ENCODE results near the gene CUL9. TPM values are rescaled to one million over a fixed set of nuclear protein-coding genes. Genes with fewer than 3 reads are reported as not detected.

The CUL9 gene
- total RNA-seq, 4 donors from 2014 or later, result 41.1 to 69.9 (median 50.3) TPM

GRCh38 chr6:43217351-43217750 is 35.4 kb downstream of the CUL9 start:
- no peaks in the 10 kb centered on the region for H3K4me1 ChIP-seq
- no peak for DNase-seq
- in situ Hi-C loops (cut with MboI; ENCODE audit: low pct_ligation_motif_present in 1 of 4, low pct_unique_long_range_greater_than_20kb in 1 of 4, low sequenced_read_pairs in 3 of 4) (no loop called here), intact Hi-C loops (cut with DNase I; ENCODE audit: low total_unique reads) (no loop called here)
- WGBS, 2 donors (ENCODE audit: low coverage in 1 of 2), result 85 to 93% methylated on average over 4 to 5 of the region's 5 CpGs
- no peaks in the 10 kb centered on the region for H3K27me3 ChIP-seq
- H3K36me3 ChIP-seq, result peaks cover 0 to 8% (median 0%) of the 10 kb centered on the region in 4 donors
- no peak overlapping the region for H3K4me3 ChIP-seq
- no peaks in the 10 kb centered on the region for H3K9me3 ChIP-seq
- no peak overlapping the region for H3K27ac ChIP-seq
- TF ChIP-seq POLR2A (IDR thresholded peaks at IDR 0.05), result no peak
- TF ChIP-seq EP300 (IDR thresholded peaks at IDR 0.05; ENCODE audit: low read depth), result no peak
- TF ChIP-seq POLR2AphosphoS5 (IDR thresholded peaks at IDR 0.05), result no peak
- no peak for TF ChIP-seq CTCF (IDR thresholded peaks at IDR 0.05)

- no peak overlapping the region for H3K4me3 ChIP-seq
- WGBS, 2 donors (ENCODE audit: low coverage in 1 of 2), result 96 to 100% methylated on average over 1 to 3 of the region's 3 CpGs
- no peak for DNase-seq
- intact Hi-C loops (cut with DNase I; ENCODE audit: low total_unique reads) (no loop called here), in situ Hi-C loops (cut with MboI; ENCODE audit: low pct_ligation_motif_present in 1 of 4, low pct_unique_long_range_greater_than_20kb in 1 of 4, low sequenced_read_pairs in 3 of 4) (no loop called here)
- TF ChIP-seq EP300 (IDR thresholded peaks at IDR 0.05; ENCODE audit: low read depth), result no peak
- no peak for TF ChIP-seq CTCF (IDR thresholded peaks at IDR 0.05)
- TF ChIP-seq POLR2AphosphoS5 (IDR thresholded peaks at IDR 0.05), result no peak
- TF ChIP-seq POLR2A (IDR thresholded peaks at IDR 0.05), result no peak
- H3K4me1 ChIP-seq, result peaks cover 0 to 3% (median 0%) of the 10 kb centered on the region in 4 donors
- H3K27ac ChIP-seq, result no peak overlapping the region
- peaks cover 0 to 8% (median 0%) of the 10 kb centered on the region in 4 donors for H3K36me3 ChIP-seq
- no peaks in the 10 kb centered on the region for H3K9me3 ChIP-seq
- no peaks in the 10 kb centered on the region for H3K27me3 ChIP-seq
These were observed 37.1 kb downstream of the CUL9 start for GRCh38 chr6:43219119-43219518.

- no peaks in the 10 kb centered on the region for H3K9me3 ChIP-seq
- H3K4me1 ChIP-seq, result peaks cover 0 to 10% (median 0%) of the 10 kb centered on the region in 4 donors
- DNase-seq, result no peak
- no peaks in the 10 kb centered on the region for H3K27me3 ChIP-seq
- in situ Hi-C loops (cut with MboI; ENCODE audit: low pct_ligation_motif_present in 1 of 4, low pct_unique_long_range_greater_than_20kb in 1 of 4, low sequenced_read_pairs in 3 of 4) (no loop called here), intact Hi-C loops (cut with DNase I; ENCODE audit: low total_unique reads) (no loop called here)
- no peak overlapping the region for H3K27ac ChIP-seq
- H3K4me3 ChIP-seq, result no peak overlapping the region
- peaks cover 0 to 8% (median 0%) of the 10 kb centered on the region in 4 donors for H3K36me3 ChIP-seq
- no peak for TF ChIP-seq POLR2A (IDR thresholded peaks at IDR 0.05)
- no peak for TF ChIP-seq POLR2AphosphoS5 (IDR thresholded peaks at IDR 0.05)
- TF ChIP-seq EP300 (IDR thresholded peaks at IDR 0.05; ENCODE audit: low read depth), result no peak
- no peak for TF ChIP-seq CTCF (IDR thresholded peaks at IDR 0.05)
- 81 to 92% methylated on average over 2 to 7 of the region's 7 CpGs for WGBS, 2 donors (ENCODE audit: low coverage in 1 of 2)
These were observed 37.8 kb downstream of the CUL9 start for GRCh38 chr6:43219814-43220213.

GRCh38 chr6:43220439-43220951 is 38.5 kb downstream of the CUL9 start:
- 87% methylated on average over 14 of the region's 16 CpGs; no CpG with 5 or more reads in 1 of the 2 donors for WGBS, 2 donors (ENCODE audit: low coverage in 1 of 2)
- no peak for DNase-seq

More at GRCh38 chr6:43220439-43220951, 38.5 kb downstream of the CUL9 start:
- in situ Hi-C loops (cut with MboI; ENCODE audit: low pct_ligation_motif_present in 1 of 4, low pct_unique_long_range_greater_than_20kb in 1 of 4, low sequenced_read_pairs in 3 of 4) (no loop called here), intact Hi-C loops (cut with DNase I; ENCODE audit: low total_unique reads) (no loop called here)
- Histone ChIP-seq H3K4me1 (peaks cover 0 to 10% (median 0%) of the 10 kb centered on the region in 4 donors), H3K4me3 (no peak overlapping the region), H3K27me3 (no peaks in the 10 kb centered on the region), H3K36me3 (peaks cover 0 to 8% (median 0%) of the 10 kb centered on the region in 4 donors), H3K9me3 (no peaks in the 10 kb centered on the region), H3K27ac (no peak overlapping the region)
- TF ChIP-seq EP300 (IDR thresholded peaks at IDR 0.05; ENCODE audit: low read depth), result no peak
- TF ChIP-seq CTCF (IDR thresholded peaks at IDR 0.05), result no peak
- no peak for TF ChIP-seq POLR2A (IDR thresholded peaks at IDR 0.05)
- TF ChIP-seq POLR2AphosphoS5 (IDR thresholded peaks at IDR 0.05), result no peak
